Inflammatory macrophage (primary cell): ENCODE results near the gene ARHGEF12.
"Not testable (repeated sequence)": the region's sequence is repeated elsewhere in the genome, so short reads cannot be mapped to it uniquely, and the experiment has no call there.

ENCODE experiments used
- DNase-seq, 2 donors: peaks; one replicate each; pipeline ENCODE4 v3.0.0-alpha.2; 2020 to 2022

Gene ARHGEF12

GRCh38 chr11:120501976-120502755 is 166.0 kb downstream of the ARHGEF12 start:
- no peak for DNase-seq

- DNase-seq: not testable (repeated sequence)
These were observed 167.3 kb downstream of the ARHGEF12 start for GRCh38 chr11:120503529-120503928.

GRCh38 chr11:120505801-120506425 is 169.7 kb downstream of the ARHGEF12 start:
- no peak for DNase-seq

GRCh38 chr11:120509346-120510053 is 173.3 kb downstream of the ARHGEF12 start:
- no peak for DNase-seq

GRCh38 chr11:120510406-120511115 is 174.3 kb downstream of the ARHGEF12 start:
- no peak for DNase-seq

GRCh38 chr11:120511116-120511819 is 175.1 kb downstream of the ARHGEF12 start, which contains the start of gene GRIK4:
Gene GRIK4, plus strand, starts transcription at chr11:120511748. Its CDS starts 148,571 bp downstream, at chr11:120660319.
- DNase-seq: peak; percentile 69

GRCh38 chr11:120511820-120512738 is 175.9 kb downstream of the ARHGEF12 start:
- no peak for DNase-seq

GRCh38 chr11:120512739-120513435 is 176.7 kb downstream of the ARHGEF12 start:
- no peak for DNase-seq

- no peak for DNase-seq
These were observed 177.5 kb downstream of the ARHGEF12 start for GRCh38 chr11:120513436-120514315.

GRCh38 chr11:120514541-120515121 is 178.4 kb downstream of the ARHGEF12 start:
- no peak for DNase-seq

- DNase-seq: no peak
These were observed 179.0 kb downstream of the ARHGEF12 start for GRCh38 chr11:120515186-120515723.

- no peak for DNase-seq
These were observed 180.5 kb downstream of the ARHGEF12 start for GRCh38 chr11:120516461-120517389.

- no peak for DNase-seq
These were observed 181.2 kb downstream of the ARHGEF12 start for GRCh38 chr11:120517390-120517761.

- DNase-seq: no peak
These were observed 181.6 kb downstream of the ARHGEF12 start for GRCh38 chr11:120517801-120518291.

- no peak for DNase-seq
These were observed 182.1 kb downstream of the ARHGEF12 start for GRCh38 chr11:120518356-120518755.

GRCh38 chr11:120519474-120519873 is 183.3 kb downstream of the ARHGEF12 start:
- DNase-seq: no peak
